Stimulated activated CD8-positive, alpha-beta memory T cell treated with anti-CD3 and anti-CD28 coated beads, Interleukin-12 subunit alpha, Interleukin-12 subunit beta, amount 100 ng/mL, for 24 hours (primary cell): ENCODE data around the gene CREBBP.

Source experiments
- DNase-seq: peaks from one replicate; pipeline ENCODE4 v3.0.0-alpha.2; 2020; ENCODE audit errors: extremely low read depth

The CREBBP gene

DNA sequence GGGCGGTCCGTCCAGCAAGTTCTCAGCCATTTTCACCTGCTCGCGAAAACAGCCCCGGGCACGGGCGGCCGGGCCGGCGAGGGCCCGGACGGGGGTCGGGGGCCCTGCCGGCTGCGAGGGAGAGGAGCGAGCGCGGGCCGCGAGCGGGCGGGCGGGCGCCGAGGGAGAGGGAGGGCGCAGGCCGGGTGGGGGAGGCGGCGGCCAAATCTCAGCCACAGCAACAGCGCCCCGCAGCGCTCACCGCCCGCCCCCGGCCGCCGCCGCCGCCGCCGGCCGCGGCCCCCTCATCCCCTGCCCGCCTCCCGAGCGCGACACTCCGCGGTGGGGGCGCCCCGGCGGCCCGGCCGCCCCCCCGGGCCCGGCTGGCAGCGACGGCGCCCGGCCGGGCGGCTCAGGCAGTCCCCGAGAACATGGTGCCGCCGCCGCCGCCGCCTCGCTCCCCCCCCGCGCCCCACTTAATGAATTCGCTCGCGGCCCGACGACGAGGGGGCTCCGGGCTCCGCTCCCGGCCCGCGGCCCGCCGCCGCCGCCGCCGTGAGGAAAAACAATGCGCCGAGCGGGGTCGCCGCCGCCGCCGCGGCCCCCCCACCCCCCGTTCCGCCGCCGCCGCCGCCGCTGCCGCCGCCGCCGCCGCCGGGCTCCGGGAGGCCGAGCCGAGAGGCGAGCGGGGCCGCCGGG, 487 bp downstream of the CREBBP start:
- no peak for DNase-seq

- no peak for DNase-seq
These were observed 1.1 kb downstream of the CREBBP start for GRCh38 chr16:3879258-3879886.

- no peak for DNase-seq
These were observed 1.9 kb downstream of the CREBBP start for GRCh38 chr16:3878610-3879009.

DNA sequence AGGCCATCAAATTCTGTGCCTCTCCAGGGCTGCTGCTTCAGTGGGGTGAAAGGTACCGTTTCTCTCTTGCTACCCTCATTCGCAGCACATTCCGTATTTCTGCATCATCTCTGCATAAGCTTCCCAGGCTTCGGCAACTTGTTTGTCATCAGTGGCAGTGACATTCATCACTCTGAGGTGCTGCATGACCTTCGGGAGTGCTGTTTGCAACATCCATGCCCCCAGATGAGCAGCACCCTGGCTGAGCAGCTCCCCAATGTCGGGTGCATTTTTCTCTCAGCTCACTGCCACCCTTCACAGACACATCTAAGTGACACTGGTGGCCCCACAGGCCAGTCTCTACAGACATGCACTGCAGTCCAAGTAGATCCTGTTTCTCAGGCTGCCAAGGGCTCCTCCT, 3.8 kb downstream of the CREBBP start:
- no peak for DNase-seq

GRCh38 chr16:3876160-3876559, 4.4 kb downstream of the CREBBP start:
- no peak for DNase-seq

DNA sequence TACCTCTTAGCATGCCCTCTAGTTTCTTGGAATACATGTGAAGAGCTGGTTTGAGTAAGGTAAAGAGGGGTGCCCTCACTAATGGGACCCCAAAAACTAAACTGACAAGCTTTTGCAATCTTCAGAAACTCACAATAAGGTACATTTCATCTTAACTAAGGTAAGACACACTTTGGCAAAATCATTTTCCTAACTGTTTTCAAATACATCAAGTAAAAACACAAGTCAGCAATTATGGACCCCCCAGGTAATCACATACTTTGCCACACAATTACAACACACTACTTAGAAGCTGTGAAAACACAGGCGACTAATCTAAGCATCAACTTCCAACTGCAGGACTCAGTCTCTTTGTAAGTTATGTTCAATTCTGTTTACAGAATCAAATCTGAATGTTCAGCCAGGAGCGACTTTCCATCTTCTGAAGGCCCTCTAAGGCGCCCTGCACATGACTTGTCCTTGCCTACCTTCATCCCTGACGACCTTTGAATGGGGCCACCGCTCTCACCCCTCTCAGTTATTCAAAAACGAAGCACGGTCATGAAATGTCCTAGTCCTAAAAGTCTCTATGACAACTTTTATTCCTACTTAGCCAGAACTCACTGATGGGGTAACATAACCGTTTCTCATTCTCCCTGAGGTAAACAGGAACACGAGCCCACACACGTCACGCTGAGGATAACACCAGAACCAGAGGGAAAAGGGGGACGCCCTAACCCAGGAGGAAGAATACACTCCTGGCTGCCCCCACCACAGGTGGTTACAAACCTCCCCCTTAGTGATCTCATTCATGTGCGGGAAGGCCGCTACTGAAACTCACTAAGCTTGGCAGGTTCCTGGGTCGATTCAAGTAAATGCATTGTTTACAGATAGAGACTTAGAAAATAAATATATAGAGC, 5.5 kb downstream of the CREBBP start:
- DNase-seq, result no peak

DNA sequence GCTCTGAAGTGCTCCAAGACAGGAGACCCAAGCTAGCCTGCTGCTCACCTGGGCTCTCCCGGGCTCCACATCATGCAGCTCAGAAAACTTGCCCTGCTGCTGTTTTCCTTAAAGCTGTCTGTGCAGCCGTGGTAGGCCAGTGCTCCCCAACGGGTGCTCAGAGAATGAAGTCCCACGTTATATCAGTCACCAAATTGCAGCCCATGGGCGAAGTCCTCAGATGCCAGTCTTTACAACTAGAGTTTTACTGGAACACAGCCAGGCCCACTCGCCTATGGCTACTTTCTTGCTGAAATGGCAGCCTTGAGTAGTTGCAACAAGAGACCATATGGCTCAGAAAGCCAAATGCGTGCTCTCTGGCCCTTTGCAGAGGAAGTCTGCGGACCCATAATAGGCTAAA, 6.3 kb downstream of the CREBBP start:
- no peak for DNase-seq

- no peak for DNase-seq
These were observed 6.9 kb downstream of the CREBBP start for GRCh38 chr16:3873482-3874173.

- DNase-seq, result no peak
These were observed 8.2 kb downstream of the CREBBP start for GRCh38 chr16:3872216-3872895.

- DNase-seq, result no peak
These were observed 11.5 kb downstream of the CREBBP start for GRCh38 chr16:3868967-3869366.

- DNase-seq, result no peak
These were observed 12.0 kb downstream of the CREBBP start for GRCh38 chr16:3868556-3868955.

GRCh38 chr16:3866703-3867431, 13.6 kb downstream of the CREBBP start:
- DNase-seq, result no peak

- DNase-seq, result no peak
These were observed 15.3 kb downstream of the CREBBP start for GRCh38 chr16:3865241-3865640.

- no peak for DNase-seq
These were observed 16.0 kb downstream of the CREBBP start for GRCh38 chr16:3864562-3864961.

DNA sequence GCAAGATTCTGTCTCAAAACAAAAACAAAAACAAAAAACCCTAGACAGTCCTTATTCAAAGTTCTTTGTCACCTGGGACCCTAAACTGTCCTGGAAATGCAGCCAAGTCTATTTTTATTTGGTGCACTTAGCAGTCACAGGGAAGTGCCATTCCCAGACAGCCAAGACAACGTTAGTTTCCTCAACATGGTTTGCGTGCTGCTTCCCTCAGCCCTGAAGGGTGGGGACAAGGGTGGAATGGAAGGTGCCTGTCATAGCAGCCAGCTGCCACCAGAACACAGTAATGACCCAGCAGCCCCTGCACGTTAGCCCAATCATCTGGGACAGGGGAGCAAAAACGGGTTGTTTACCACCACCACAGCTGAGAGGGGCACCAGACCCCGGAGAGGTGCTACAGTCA, 16.9 kb downstream of the CREBBP start:
- DNase-seq, result no peak

DNA sequence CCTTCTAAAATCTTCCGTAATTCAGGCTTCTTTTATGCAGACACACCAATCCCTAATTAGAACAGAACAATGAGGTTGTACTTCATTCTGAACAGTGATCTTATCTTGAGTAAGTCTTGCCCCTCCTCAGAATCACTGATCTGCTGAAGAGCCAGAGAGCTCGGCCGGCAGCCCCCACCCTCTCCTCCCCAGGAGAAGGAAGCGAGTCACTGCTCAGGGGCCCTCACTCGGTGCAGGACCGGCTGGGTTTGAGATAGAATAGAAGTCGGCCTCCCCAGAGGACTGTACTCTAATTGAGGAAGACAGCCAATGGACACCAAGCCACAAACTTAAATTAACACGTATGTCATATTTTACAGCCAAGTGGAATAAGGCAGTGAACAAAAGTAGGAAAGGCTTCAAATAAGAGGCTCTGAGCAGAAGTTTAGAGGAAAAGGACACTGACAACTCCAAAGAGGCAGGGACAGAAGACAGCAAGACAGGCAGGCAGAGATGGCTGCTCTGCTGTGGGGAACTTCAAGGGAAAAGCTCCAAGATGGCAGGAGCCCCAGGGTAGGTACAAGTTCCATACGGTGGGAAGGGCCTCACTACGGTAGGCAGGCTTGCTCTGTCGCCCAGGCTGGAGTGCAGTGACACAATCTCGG, 18.6 kb downstream of the CREBBP start:
- no peak for DNase-seq

DNA sequence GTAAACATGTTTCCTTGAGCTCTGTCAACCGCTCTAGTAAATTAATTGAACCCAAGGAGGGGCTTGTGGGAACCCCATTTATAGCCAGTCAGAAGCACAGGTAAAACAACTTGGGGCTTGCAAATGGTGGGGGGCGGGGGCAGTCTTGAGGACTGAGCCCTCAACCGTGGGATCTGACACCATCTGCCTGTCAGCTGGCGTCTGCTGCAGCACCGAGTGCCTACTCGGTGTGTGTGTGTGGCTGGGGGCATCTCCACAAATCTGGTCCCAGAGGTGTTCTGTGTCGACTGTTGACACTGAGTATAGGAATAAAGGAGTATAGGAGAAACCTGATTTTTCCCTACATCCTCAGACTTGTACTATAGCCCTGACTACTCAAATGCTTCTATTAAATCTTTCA, 20.6 kb downstream of the CREBBP start:
- no peak for DNase-seq

GRCh38 chr16:3858801-3859200, 21.7 kb downstream of the CREBBP start:
- DNase-seq, result no peak

DNA sequence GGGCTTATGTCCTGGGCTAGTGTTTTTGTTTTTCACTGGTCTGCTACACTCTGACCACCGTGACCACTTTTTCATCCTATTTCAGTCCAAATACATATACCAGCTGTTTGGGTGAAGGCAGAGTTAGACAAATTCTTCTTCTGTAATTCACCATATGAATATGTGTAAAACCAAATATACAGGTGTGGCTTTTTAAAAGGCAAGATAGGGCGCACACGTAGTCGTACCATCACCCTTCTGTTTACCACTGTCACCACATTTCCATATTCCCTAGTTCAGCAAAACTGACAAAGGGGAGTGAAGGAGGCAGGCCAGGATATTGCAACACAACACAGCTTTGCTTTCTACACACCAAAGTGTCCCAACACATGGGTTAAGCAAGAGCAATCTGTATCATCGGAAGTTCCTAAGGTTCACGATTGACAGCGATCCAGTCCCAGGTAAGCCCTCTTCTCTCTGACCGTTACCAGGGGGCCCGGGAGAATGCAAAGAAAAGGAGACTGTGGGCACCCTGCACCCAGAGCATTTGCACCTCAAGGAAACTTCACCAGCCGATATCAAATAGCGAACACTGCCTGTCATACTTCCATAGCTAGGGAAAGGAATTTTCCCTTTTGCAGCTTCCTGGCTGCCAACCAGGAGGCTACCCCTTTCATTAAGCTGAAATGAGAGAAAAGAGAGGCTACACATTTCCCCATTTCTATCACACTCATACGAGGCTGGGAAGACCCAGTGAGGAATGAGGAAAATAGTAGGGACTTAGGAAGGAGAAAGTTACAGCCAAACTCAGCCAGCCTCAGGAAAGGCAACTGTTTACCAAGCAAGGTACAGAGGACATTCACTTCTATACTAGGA, 23.1 kb downstream of the CREBBP start:
- no peak for DNase-seq
